ENCODE measurements around the gene PRLR.

DNA sequence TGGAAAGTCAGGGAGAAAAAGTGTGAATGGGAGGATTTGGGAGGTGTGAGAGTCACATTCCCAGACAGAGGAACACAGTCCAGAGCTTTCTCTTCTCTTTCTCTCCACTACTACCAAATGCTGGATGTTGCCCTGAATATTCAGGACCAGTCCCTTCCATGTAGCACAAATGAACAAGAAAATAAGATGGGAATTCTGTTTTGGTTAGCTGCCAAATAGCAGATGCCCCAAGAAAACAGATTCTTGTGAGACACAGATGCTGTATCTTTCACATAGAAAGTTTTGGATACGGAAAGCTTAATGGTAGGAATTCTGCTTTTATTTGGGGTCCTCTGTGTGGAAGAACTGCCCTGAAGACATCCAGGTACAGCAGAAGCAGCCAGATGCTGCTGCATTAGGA lies 37.8 kb downstream of the PRLR start:
- TF ChIP-seq, protein P1, sequence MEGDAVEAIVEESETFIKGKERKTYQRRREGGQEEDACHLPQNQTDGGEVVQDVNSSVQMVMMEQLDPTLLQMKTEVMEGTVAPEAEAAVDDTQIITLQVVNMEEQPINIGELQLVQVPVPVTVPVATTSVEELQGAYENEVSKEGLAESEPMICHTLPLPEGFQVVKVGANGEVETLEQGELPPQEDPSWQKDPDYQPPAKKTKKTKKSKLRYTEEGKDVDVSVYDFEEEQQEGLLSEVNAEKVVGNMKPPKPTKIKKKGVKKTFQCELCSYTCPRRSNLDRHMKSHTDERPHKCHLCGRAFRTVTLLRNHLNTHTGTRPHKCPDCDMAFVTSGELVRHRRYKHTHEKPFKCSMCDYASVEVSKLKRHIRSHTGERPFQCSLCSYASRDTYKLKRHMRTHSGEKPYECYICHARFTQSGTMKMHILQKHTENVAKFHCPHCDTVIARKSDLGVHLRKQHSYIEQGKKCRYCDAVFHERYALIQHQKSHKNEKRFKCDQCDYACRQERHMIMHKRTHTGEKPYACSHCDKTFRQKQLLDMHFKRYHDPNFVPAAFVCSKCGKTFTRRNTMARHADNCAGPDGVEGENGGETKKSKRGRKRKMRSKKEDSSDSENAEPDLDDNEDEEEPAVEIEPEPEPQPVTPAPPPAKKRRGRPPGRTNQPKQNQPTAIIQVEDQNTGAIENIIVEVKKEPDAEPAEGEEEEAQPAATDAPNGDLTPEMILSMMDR (conservative IDR thresholded peaks at IDR 0.05 in 1 of 2, IDR thresholded peaks at IDR 0.05 in 1 of 2; ENCODE audit: extremely low read depth in 1 of 2, insufficient read depth in 1 of 2, low read depth in 1 of 2, low read length in 2 of 2): no peak
- TF ChIP-seq EZH2 (IDR thresholded peaks at IDR 0.05; ENCODE audit: borderline replicate concordance, low read length): no peak

All from mammary epithelial cell (primary cell).